BLaER1 treated with 17β-estradiol and CSF1 and Interleukin-3, amounts not matched to agents 10 nM and 100 nM (cell line): ENCODE data around the gene ASIC3.

Experiments used
- H3K27ac ChIP-seq, 11 experiments: shearing (Covaris generic); formaldehyde crosslinking; 2 replicates each; pipeline ENCODE4 v1.8.1; 2022
- H3K27me3 ChIP-seq, 11 experiments: shearing (Covaris generic); formaldehyde crosslinking; 2 replicates each; pipeline ENCODE4 v1.8.1; 2022
- H3K36me3 ChIP-seq, 11 experiments: shearing (Covaris generic); formaldehyde crosslinking; 2 replicates each; pipeline ENCODE4 v1.8.1; 2022
- H3K4me1 ChIP-seq, 10 experiments: shearing (Covaris generic); formaldehyde crosslinking; 2 replicates each; pipeline ENCODE4 v1.8.1; 2022
- H3K4me2 ChIP-seq, 11 experiments: shearing (Covaris generic); formaldehyde crosslinking; 2 replicates each; pipeline ENCODE4 v1.8.1; 2022
- H3K4me3 ChIP-seq, 10 experiments: shearing (Covaris generic); formaldehyde crosslinking; 2 replicates each; pipeline ENCODE4 v1.8.1; 2022
- H3K9ac ChIP-seq, 11 experiments: shearing (Covaris generic); formaldehyde crosslinking; 2 replicates each; pipeline ENCODE4 v1.8.1; 2022
- H3K9me3 ChIP-seq, 11 experiments: shearing (Covaris generic); formaldehyde crosslinking; replicated peaks in 1 of 11; 2 replicates each; pipeline ENCODE4 v1.8.1; 2022
- H4K20me1 ChIP-seq, 11 experiments: shearing (Covaris generic); formaldehyde crosslinking; 2 replicates each; pipeline ENCODE4 v1.8.1; 2022
- Cebpa-rat ChIP-seq, 11 experiments: shearing (Covaris generic); IDR thresholded peaks; 2 replicates each; pipeline ENCODE4 v1.8.1; 2022

ASIC3 gene

DNA sequence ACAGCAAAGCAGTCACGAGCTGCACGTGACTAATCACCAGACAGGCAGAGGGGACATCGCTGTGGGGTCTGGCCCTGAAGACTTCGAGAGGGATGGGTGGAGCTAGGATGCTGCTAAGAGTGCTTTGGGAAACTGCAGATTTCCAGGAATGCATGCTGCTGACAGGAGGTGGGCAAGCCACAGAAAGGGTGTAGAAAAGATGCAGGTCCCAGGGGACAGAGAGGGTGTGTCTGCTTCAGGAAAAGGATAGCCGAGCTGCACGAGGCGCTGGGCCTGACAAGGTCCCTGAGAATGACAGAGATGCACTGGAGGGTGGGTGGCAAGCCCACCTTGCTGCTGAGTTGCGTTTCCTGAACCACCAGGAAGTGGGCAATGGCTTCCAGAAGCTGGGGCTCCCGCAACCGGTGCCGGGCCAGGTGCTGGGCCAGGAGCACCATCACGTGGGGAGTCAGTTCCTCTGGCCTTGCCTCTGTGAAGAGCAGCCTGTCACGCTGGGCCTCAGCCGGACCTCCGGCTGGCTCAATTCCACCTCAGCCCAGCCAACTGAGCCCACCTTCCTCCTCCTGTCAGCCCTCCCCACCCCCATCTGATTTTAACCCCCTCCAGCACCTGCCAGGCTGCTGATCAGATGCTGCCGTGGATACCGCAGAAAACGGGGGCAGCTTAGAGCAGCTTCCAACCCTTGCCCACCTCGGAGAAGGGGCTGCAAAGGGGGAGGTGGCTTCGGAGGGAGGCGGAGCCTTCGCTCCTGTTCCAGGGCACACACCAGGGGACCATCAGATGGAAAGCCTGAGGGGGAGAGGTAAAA is 30.1 kb downstream of the ASIC3 start:
- Histone ChIP-seq H3K9ac (peak overlapping the region; percentile 90 to 99 (median 97); a peak in 21 of 22 replicates), H3K36me3 (peaks cover 38 to 62% (median 49%) of the 10 kb centered on the region in 11 experiments), H3K27ac (peak overlapping the region in 5 of 11 experiments; percentile 2 to 96 (median 6); a peak in 5 of 22 replicates)

DNA sequence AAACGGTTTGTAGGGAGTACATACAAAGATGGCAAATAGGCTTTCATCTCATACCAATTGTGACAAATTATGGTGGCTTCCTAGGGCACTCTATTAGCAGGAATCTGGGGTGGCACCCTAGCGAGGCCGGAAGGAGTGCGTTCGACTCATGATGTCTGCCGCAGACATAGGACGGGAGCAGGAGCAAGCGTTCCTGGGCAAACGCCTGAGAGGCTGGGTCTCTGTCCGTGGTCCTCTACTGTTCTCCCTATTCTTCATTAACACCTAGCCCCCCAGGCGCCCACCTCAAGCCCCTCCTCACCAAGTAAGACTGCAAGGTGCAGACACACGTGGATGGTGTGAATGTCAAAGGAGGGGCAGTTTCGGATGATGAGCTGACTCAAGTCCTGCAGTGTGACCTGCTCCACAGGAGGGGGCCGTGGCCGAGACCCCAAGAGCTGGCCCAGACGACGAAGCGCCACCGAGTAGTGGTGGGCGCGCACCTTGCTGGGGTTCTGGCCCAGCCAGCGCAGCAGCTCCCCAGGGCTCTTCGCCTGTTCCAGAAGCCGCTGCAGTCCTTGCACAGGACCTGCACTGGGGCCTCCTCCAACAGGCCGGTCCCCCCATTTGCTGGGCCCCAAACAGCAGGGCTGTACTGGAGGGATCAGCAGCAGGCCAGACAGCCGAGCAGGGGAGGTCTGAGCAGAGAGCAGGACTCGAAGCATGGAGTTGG is 31.0 kb downstream of the ASIC3 start:
- Histone ChIP-seq H3K27me3 (peaks cover 0 to 9% (median 7%) of the 10 kb centered on the region in 11 experiments; a peak in 14 of 22 replicates), H3K4me3 (peak overlapping the region; percentile 81 to 98 (median 86)), H3K9me3 (no peaks in the 10 kb centered on the region), H3K4me1 (peaks cover 53 to 61% (median 56%) of the 10 kb centered on the region in 10 experiments), H3K27ac (peak overlapping the region in 10 of 11 experiments; percentile 84 to 98 (median 94); a peak in 19 of 22 replicates), H3K9ac (peak overlapping the region; percentile 90 to 99 (median 97)), H4K20me1 (peaks cover 5 to 71% (median 57%) of the 10 kb centered on the region in 11 experiments; a peak in 21 of 22 replicates), H3K36me3 (peaks cover 29 to 53% (median 39%) of the 10 kb centered on the region in 11 experiments), H3K4me2 (peak overlapping the region; percentile 95 to 100 (median 99))
- no peak for TF ChIP-seq Cebpa-rat (IDR thresholded peaks at IDR 0.05)

More for the DNA sequence above, 30.1 kb downstream of the ASIC3 start:
- Histone ChIP-seq H4K20me1 (peaks cover 5 to 75% (median 62%) of the 10 kb centered on the region in 11 experiments; a peak in 21 of 22 replicates), H3K4me2 (peak overlapping the region; percentile 95 to 100 (median 99)), H3K4me3 (peak overlapping the region in 8 of 10 experiments; percentile 14 to 98 (median 86); a peak in 12 of 20 replicates), H3K4me1 (peaks cover 44 to 53% (median 48%) of the 10 kb centered on the region in 10 experiments), H3K27me3 (no peaks in the 10 kb centered on the region), H3K9me3 (no peaks in the 10 kb centered on the region)
- no peak for TF ChIP-seq Cebpa-rat (IDR thresholded peaks at IDR 0.05)

DNA sequence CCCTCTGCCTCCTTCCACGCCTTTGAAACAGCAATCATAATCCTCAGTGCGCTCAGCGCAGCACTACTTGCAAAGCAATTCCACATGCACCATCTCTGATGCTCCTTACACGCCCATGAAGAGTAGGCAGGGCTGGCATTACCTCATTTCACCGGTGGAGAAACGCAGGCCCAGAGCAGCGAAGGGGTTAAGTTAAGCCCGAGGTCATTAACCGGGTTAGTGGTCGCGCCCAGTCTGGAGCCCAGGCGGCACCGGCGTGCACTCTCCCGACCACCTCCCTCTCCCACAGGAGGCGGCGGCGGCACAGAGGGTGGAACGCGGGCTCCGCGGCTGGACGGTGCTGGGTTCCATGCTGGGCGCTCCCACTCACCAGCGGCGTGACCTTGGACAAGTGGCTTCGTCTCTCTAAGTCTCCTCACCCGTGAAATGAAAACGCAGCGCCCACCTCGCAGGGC is 31.8 kb downstream of the ASIC3 start:
- no peak for TF ChIP-seq Cebpa-rat (IDR thresholded peaks at IDR 0.05)
- peak overlapping the region; percentile 90 to 99 (median 97) for H3K9ac ChIP-seq
- H3K36me3 ChIP-seq: peaks cover 22 to 45% (median 32%) of the 10 kb centered on the region in 11 experiments
- peaks cover 56 to 68% (median 63%) of the 10 kb centered on the region in 10 experiments for H3K4me1 ChIP-seq
- peak overlapping the region; percentile 81 to 98 (median 86) for H3K4me3 ChIP-seq
- H3K9me3 ChIP-seq: no peaks in the 10 kb centered on the region
- peak overlapping the region; percentile 82 to 98 (median 93) for H3K27ac ChIP-seq
- peak overlapping the region; percentile 95 to 100 (median 99) for H3K4me2 ChIP-seq
- H3K27me3 ChIP-seq: peaks cover 0 to 16% (median 15%) of the 10 kb centered on the region in 11 experiments; a peak in 18 of 22 replicates
- H4K20me1 ChIP-seq: peaks cover 5 to 63% (median 49%) of the 10 kb centered on the region in 11 experiments; a peak in 21 of 22 replicates

DNA sequence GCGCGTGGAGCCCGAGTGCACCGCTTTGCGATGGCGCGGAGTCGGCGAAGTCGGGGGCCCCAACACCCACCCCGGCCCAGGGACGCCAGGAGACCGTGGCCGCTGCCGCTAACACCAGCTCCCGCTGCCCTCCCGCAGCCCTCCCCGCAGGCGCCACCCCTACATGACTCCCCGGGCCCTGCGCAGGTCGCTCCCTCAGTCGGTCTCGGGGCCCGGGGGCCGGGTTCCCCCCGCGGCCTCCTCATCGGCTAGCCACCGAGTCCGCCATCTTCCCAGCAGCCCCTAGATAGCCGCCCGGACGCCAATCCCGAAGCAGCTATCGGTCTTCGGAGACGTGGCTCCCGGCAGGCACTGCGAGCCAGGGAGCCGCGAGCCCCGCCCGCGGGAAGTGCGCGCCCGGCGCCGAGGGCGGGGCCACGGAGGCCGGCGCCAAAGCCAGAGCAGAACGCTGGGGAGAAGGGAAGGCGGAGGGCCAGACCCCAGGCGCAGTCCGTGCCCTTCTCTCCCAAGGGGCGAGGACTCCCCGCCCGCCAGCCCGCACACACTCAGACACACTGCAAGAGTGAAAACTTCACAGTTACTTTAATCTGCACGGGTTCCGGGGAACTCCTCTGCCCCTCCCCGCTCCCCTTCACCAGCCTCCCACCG is 32.3 kb downstream of the ASIC3 start, which contains the start of gene FASTK:
Gene FASTK (minus strand): TSS at position 288 of the 648 bp plus-strand sequence. CDS start 43 bp downstream, at position 245.
- peak within 1 kb of the TSS; percentile 98 to 100 (median 99) for H3K4me2 ChIP-seq
- no peak for TF ChIP-seq Cebpa-rat (IDR thresholded peaks at IDR 0.05)
- H3K27me3 ChIP-seq: peaks cover 0 to 22% (median 20%) of the 10 kb centered on the region in 11 experiments; a peak in 18 of 22 replicates
- peak within 1 kb of the TSS; percentile 81 to 98 (median 86) for H3K4me3 ChIP-seq
- peak within 1 kb of the TSS; percentile 82 to 98 (median 93) for H3K27ac ChIP-seq
- H3K36me3 ChIP-seq: peaks cover 16 to 40% (median 27%) of the 10 kb centered on the region in 11 experiments
- H4K20me1 ChIP-seq: peaks cover 5 to 58% (median 44%) of the 10 kb centered on the region in 11 experiments; a peak in 21 of 22 replicates
- peak within 1 kb of the TSS; percentile 90 to 99 (median 97) for H3K9ac ChIP-seq
- no peaks in the 10 kb centered on the region for H3K9me3 ChIP-seq
- H3K4me1 ChIP-seq: peaks cover 61 to 74% (median 68%) of the 10 kb centered on the region in 10 experiments

DNA sequence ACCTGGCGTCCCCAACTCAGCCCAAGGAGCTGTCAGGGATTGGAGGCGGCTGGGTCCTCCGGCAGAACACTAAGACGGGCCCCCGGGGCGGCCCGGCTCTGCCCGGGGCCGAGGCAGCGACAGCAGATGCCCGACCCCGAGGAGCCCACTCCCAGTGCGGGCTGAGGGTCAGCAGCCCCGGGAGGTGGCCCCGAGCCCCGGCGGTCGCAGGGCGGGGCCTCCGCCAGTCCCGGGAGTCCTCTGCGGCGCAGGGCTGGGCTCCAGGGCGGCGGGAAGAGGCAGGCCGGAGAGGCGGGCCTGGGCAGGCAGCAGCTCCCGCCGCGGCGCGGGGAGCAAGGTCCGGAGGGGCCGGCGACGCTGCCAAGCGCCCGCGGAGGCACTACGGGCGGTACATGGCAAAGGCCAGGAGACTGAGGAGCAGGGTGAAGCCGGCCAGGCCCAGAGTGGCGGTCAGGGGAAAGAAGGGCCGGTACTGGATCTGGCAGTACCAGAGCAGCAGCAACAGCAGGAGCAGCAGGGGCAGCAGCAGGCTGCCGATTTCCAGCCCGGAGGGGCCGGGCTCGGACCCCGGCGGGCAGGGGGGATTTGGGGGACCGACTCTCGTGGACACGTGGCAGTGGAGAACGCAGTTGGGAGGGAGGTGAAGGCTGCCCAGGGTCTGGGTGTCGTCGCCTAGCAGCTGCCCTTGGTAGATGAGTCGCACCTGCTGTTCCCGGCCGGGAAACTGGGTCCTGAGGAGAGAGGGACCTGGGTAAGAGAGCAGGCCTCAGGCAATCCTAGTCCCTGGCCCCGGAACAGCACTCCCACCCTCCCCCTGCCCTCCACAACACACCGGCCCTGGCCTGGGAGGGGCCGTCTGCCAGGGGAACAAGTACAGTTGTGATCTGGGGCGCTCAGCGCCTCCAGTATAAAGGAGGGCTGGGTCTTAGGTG is 33.1 kb downstream of the ASIC3 start:
- peaks cover 8 to 32% (median 19%) of the 10 kb centered on the region in 11 experiments; a peak in 18 of 22 replicates for H3K36me3 ChIP-seq
- peaks cover 0 to 26% (median 25%) of the 10 kb centered on the region in 11 experiments; a peak in 18 of 22 replicates for H3K27me3 ChIP-seq
- H3K9ac ChIP-seq: peak overlapping the region; percentile 90 to 99 (median 97)
- peak overlapping the region; percentile 81 to 98 (median 86) for H3K4me3 ChIP-seq
- TF ChIP-seq Cebpa-rat (IDR thresholded peaks at IDR 0.05): no peak
- H4K20me1 ChIP-seq: peaks cover 0 to 52% (median 36%) of the 10 kb centered on the region in 11 experiments; a peak in 20 of 22 replicates
- H3K4me1 ChIP-seq: peaks cover 65 to 76% (median 72%) of the 10 kb centered on the region in 10 experiments
- peak overlapping the region; percentile 82 to 98 (median 93) for H3K27ac ChIP-seq
- peak overlapping the region; percentile 98 to 100 (median 99) for H3K4me2 ChIP-seq
- no peaks in the 10 kb centered on the region for H3K9me3 ChIP-seq

DNA sequence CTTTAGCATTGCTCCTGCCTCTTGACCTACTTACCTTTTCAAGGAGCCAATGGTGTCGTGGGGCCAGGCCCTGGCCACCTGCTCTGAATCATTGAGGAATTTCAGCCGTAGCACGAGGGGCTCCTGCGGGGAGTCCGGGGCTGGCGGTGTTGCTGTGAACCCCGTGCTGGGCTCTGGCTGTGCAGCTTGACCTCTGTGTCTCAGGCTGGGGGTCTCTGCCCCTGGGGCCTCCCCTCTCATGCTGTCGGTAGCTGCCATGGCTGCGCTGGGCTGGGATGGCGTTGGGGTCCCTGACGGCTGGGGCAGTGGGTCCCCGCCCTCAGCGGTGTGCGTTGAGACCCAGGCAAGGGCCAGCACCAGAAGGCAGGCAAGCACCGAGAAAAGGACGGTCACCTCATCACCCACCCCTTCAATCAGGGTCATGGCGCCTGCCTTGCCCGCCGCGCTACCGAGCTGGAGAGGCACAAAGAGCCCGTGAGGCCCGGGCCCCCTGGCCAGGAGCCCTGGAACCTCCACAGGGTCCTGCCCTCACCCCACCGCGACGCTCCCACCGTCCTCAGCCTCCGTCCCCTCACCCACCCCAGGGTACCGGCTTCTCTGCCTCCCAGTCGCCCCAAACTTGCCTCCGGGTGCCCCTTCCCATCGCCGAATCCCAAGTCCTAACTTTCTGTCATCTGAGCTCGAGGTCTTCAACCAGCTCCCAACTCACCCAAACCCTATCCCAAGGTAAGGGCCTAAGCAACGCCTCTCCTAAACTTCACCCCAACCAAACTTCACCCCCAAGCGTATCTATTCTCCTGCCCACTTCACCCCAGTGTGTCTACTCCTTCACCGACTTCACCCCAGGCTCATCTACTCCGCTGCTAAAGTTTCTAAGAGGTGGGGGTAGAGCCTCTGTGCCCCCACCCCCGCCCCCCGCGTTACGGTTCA is 34.1 kb downstream of the ASIC3 start:
- peak overlapping the region; percentile 81 to 98 (median 86) for H3K4me3 ChIP-seq
- peaks cover 66 to 78% (median 72%) of the 10 kb centered on the region in 10 experiments for H3K4me1 ChIP-seq
- peaks cover 4 to 49% (median 31%) of the 10 kb centered on the region in 11 experiments; a peak in 21 of 22 replicates for H4K20me1 ChIP-seq
- peak overlapping the region; percentile 90 to 99 (median 97) for H3K9ac ChIP-seq
- peak overlapping the region; percentile 25 to 98 (median 88) for H3K27ac ChIP-seq
- H3K36me3 ChIP-seq: peaks cover 0 to 22% (median 9%) of the 10 kb centered on the region in 11 experiments; a peak in 11 of 22 replicates
- peaks cover 0 to 35% (median 32%) of the 10 kb centered on the region in 11 experiments; a peak in 18 of 22 replicates for H3K27me3 ChIP-seq
- TF ChIP-seq Cebpa-rat (IDR thresholded peaks at IDR 0.05): no peak
- no peaks in the 10 kb centered on the region for H3K9me3 ChIP-seq
- peak overlapping the region; percentile 98 to 100 (median 99) for H3K4me2 ChIP-seq
